Retina (tissue), 1 donor: Measurements from ENCODE around the gene SENP7.
"Not testable (repeated sequence)": the region's sequence is repeated elsewhere in the genome, so short reads cannot be mapped to it uniquely, and the experiment has no call there.

ENCODE experiments used
- DNase-seq: peaks from one replicate; pipeline ENCODE4 v3.0.0-alpha.2; 2016

Gene SENP7, protein sequence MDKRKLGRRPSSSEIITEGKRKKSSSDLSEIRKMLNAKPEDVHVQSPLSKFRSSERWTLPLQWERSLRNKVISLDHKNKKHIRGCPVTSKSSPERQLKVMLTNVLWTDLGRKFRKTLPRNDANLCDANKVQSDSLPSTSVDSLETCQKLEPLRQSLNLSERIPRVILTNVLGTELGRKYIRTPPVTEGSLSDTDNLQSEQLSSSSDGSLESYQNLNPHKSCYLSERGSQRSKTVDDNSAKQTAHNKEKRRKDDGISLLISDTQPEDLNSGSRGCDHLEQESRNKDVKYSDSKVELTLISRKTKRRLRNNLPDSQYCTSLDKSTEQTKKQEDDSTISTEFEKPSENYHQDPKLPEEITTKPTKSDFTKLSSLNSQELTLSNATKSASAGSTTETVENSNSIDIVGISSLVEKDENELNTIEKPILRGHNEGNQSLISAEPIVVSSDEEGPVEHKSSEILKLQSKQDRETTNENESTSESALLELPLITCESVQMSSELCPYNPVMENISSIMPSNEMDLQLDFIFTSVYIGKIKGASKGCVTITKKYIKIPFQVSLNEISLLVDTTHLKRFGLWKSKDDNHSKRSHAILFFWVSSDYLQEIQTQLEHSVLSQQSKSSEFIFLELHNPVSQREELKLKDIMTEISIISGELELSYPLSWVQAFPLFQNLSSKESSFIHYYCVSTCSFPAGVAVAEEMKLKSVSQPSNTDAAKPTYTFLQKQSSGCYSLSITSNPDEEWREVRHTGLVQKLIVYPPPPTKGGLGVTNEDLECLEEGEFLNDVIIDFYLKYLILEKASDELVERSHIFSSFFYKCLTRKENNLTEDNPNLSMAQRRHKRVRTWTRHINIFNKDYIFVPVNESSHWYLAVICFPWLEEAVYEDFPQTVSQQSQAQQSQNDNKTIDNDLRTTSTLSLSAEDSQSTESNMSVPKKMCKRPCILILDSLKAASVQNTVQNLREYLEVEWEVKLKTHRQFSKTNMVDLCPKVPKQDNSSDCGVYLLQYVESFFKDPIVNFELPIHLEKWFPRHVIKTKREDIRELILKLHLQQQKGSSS

GRCh38 chr3:101512646-101513418 lies at the start of gene SENP7:
SENP7 (minus strand) TSS chr3:101513212; CDS start chr3:101513130, 82 bp downstream.
- DNase-seq = peak; percentile 97

- DNase-seq = peak; percentile 96
Measured at GRCh38 chr3:101561630-101562328, 48.8 kb upstream of the SENP7 start, which contains the start of gene TRMT10C. TRMT10C (plus strand) TSS chr3:101561868; CDS start chr3:101564782, 2,914 bp downstream.

GRCh38 chr3:101556064-101556463 lies 43.1 kb upstream of the SENP7 start:
- no peak for DNase-seq

GRCh38 chr3:101553381-101553780 lies 40.4 kb upstream of the SENP7 start:
- DNase-seq = not testable (repeated sequence)

DNA sequence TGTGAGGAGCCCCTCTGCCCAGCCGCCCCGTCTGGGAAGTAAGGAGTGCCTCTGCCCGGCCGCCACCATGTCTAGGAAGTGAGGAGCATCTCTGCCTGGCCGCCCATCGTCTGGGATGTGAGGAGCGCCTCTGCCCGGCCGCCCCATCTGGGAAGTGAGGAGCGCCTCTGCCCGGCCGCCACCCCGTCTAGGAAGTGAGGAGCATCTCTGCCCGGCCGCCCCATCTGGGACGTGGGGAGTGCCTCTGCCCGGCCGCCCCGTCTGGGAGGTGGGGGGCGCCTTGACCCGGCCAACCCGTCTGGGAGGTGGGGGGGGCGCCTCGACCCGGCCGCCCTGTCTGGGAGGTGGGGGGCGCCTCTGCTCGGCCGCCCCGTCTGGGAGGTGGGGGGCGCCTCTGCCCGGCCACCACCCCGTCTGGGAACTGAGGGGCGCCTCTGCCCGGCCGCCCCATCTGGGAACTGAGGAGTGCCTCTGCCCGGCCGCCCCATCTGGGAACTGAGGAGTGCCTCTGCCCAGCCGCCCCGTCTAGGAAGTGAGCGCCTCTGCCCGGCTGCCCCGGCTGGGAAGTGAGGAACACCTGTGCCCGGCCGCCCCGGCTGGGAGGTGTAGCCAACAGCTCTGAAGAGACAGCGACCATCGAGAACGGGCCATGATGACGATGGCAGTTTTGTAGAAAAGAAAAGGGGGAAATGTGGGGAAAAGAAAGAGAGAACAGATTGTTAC lies 38.5 kb upstream of the SENP7 start:
- DNase-seq = not testable (repeated sequence)

DNA sequence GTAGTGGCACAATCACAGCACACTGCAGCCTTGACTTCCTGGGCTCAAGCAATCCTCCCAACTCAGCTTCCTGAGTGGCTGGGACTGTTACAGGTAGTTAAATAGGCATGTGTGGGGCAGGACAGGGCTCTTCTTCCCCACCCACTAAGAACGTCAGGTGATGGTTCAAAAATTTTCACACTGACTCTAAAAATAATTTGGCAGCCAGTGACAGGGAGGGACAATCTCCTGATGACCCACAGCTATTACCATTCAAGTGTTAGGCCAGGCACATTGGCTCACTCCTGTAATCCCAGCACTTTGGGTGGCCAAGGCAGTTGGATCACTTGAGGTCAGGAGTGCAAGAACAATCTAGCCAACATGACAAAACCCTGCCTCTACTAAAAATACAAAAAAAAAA lies 36.5 kb upstream of the SENP7 start:
- no peak for DNase-seq

DNA sequence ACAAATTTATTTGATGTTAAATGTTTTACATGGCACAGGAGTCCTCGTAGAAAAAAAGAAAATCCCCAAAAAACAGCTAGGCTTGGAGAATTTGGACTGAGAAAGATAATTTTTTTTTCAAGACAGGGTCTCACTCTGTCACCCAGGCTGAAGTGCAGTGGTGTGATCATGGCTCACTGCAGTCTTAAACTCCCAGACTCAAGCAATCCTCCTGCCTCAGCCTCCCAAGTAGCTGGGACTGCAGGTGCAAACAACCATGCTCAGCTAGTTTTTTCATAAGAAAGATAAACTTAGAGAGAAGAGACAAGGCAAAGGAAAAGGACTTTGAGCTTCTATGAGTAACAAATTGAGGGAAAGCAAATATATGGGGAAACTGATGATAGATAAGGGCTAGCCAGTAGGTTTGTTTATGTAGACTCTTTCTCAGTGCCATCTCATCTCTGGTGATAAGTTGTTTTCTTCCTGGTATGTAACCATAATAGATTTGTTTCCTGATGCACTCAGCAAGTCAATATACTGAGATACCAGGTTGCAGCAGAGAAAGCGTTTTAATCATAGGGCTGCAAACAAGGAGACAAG lies 35.6 kb upstream of the SENP7 start:
- no peak for DNase-seq

DNA sequence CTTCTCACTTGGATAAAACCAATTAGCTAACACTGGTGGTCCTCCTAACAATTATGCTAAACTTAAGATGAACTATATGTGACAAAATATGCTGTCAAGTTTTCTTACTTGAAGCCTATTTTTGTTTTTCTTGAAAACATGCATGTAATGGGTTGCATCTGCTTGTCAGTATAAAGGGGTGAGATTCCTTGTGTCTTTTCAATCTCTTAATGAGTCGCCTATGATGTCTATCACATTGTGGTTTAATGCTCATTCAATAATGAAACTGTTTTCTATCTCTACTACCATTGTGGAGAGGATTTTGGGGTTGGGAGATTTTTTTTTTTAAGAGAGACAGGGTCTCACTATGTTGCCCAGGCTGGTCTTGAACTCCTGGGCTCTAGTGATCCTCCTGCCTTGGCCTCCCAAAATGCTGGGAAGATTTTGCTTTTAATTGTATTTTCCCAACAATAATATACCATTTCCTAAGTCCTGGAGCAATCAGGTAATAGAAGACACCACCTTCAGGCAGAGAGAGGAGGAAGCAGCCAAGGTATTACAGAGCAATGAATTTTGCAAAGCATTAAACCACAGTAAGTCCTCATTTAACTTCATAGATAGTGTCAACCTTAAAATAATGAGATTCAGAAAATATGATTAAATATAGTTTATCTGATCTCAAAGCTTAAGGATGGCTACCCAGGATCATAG lies 31.3 kb upstream of the SENP7 start:
- no peak for DNase-seq

DNA sequence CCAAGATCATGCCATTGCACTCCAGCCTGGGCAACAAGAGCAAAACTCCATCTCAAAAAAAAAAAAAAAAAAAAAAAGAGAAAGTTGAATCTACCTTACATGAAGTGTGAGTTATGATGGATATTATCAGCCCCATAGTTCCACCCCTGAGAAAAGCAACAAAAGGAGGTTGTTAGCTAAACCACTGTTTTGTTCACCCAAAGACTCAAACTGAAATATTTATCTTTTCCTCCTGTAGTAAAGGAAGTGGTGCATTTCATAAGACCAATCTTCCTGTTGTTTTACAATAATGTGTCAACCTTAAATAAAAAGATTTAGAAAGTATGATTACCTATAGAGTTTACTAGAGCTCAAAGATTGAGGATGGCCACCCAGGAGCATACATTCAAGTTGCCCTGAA lies 29.9 kb upstream of the SENP7 start:
- no peak for DNase-seq

DNA sequence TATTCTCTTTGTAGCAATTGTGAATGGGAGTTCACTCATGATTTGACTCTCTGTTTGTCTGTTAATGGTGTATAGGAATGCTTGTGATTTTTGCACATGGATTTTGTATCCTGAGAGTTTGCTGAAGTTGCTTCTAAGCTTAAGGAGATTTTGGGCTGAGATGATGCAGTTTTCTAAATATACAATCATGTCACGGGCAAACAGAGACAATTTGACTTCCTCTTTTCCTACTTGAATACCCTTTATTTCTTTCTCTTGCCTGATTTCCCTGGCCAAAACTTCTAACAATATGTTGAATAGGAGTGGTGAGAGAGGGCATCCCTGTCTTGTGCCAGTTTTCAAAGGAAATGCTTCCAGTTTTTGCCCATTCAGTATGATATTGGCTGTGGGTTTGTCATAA lies 23.9 kb upstream of the SENP7 start:
- not testable (repeated sequence) for DNase-seq

GRCh38 chr3:101536266-101536665 lies 23.3 kb upstream of the SENP7 start:
- DNase-seq = no peak

GRCh38 chr3:101535221-101535620 lies 22.2 kb upstream of the SENP7 start:
- DNase-seq = no peak

GRCh38 chr3:101533603-101533968 lies 20.6 kb upstream of the SENP7 start:
- DNase-seq = no peak

DNA sequence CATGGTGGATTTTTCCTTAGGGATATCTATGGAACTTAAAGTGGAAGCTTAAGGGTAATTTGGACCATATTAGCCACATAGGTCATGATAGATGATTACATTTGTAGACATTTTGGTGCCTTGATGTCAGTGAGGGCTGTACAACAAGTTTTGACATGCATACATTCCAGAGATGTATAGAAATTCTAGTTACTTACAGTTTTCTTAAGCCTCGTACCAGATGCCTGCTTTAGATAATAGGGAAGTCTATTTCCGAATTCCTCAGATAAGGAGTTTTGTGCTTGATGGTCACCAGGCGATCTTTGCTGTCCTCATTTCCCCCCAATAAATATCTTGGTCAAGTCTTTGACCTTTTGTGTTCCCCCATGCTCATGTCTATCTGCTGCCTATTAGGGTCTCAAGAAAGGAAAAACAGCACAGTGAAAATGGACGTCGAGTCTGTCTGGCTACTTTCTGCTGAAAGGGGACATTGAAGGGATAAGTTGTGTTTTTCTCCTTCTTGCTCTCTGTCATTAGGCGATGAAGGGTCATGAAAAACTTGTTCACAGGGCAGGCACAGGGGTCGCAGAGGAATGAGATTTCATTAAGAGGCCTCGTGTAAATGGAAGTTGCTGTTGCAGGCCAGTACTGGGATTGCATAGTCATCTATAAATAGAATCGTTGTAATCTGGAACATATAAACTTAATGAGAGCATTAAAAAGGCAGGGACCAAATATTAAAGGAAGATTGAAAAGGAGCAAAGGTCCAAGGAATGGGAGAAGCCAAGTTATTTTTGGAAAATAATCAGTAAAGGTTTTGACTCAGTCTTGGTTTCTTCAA lies 20.0 kb upstream of the SENP7 start:
- no peak for DNase-seq

GRCh38 chr3:101531473-101532086 lies 18.6 kb upstream of the SENP7 start:
- no peak for DNase-seq

DNA sequence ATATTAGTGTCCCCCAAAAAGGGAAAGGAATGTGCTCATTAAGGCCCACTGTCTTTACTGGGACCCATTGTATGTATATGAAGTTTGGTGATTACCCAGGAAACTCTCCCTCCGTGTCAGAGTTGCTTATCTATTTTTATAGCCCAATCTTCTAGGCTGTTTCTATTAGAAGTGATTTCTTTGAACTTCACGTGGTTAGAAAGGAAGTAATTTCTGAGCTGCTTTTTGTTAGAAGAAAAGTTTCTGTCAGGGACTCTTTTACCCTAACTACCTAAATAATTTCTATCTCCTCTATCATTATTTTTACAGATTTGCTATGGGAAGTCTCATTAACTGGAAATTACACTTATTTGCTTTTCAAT lies 17.7 kb upstream of the SENP7 start:
- no peak for DNase-seq

DNA sequence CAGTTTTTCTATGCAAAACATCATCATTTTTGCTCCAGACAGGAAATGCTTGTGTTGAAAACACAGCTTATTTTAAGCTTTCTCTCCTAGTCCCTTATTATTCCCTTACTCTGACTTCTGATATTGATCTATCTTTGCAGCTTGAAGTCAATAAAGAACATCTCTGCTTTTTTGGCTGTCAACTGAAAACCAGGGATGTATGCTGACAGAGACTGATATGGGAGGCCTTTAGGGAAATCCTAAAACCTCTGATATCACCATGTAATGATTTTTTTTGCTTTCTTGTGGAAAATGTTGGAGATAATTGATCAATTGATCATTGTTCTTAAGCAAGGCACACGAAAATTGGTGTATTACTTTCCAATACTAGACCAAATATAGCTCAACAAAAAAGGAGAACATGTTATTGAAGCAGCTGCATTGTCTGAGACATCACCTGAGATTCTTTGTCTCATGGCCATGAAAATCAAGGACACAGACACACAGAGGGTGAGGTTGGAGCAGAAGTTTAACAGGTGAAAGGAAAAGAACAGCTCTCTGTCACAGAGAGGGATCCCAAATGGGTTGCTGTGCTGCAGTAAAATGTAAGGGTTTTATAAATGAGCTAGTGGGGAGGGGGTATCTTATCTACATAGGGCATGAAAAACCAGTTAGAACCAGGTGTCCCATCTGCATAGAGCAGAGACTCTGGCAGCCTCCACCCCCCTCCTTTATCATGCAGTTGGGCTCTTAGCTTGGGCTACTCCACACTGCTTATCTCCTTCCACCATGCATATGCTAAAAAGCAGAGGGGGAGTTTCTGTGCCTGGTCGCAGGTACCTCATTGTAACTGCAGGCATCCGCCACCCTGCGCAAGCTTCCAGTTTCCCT lies 17.0 kb upstream of the SENP7 start:
- DNase-seq = no peak

- DNase-seq = no peak
Measured at GRCh38 chr3:101527906-101528305, 14.9 kb upstream of the SENP7 start.
